ENCODE data around the gene USP11.

The USP11 gene

GRCh38 chrX:47224266-47224895, 8.4 kb upstream of the USP11 start:
- no peak for DNase-seq (ENCODE audit: low read depth in 2 of 2)

GRCh38 chrX:47224896-47225290, 7.9 kb upstream of the USP11 start:
- no peak for DNase-seq (ENCODE audit: low read depth in 2 of 2)

GRCh38 chrX:47226071-47226470, 6.7 kb upstream of the USP11 start:
- no peak for DNase-seq (ENCODE audit: low read depth in 2 of 2)

GRCh38 chrX:47226531-47227333, 6.1 kb upstream of the USP11 start:
- no peak for DNase-seq (ENCODE audit: low read depth in 2 of 2)

GRCh38 chrX:47227334-47227583, 5.5 kb upstream of the USP11 start:
- DNase-seq (ENCODE audit: low read depth in 2 of 2), result no peak

GRCh38 chrX:47228550-47229270, 4.1 kb upstream of the USP11 start:
- DNase-seq (ENCODE audit: low read depth in 2 of 2), result no peak

GRCh38 chrX:47229427-47229826, 3.4 kb upstream of the USP11 start:
- DNase-seq (ENCODE audit: low read depth in 2 of 2), result no peak

GRCh38 chrX:47230136-47230868, 2.5 kb upstream of the USP11 start:
- DNase-seq (ENCODE audit: low read depth in 2 of 2), result no peak

GRCh38 chrX:47231167-47231566, 1.6 kb upstream of the USP11 start:
- no peak for DNase-seq (ENCODE audit: low read depth in 2 of 2)

GRCh38 chrX:47232197-47232802, 509 bp upstream of the USP11 start:
- no peak for DNase-seq (ENCODE audit: low read depth in 2 of 2)

GRCh38 chrX:47233333-47234113, 714 bp downstream of the USP11 start:
- DNase-seq (ENCODE audit: low read depth in 2 of 2), result peak; percentile 83

- DNase-seq (ENCODE audit: low read depth in 2 of 2), result no peak
Measured at GRCh38 chrX:47234583-47234982, 1.8 kb downstream of the USP11 start.

GRCh38 chrX:47235691-47236103, 2.9 kb downstream of the USP11 start:
- DNase-seq (ENCODE audit: low read depth in 2 of 2), result no peak

GRCh38 chrX:47239199-47239598, 6.4 kb downstream of the USP11 start:
- no peak for DNase-seq (ENCODE audit: low read depth in 2 of 2)

- DNase-seq (ENCODE audit: low read depth in 2 of 2), result no peak
Measured at GRCh38 chrX:47239898-47240545, 7.2 kb downstream of the USP11 start.

- DNase-seq (ENCODE audit: low read depth in 2 of 2), result no peak
Measured at GRCh38 chrX:47240619-47241018, 7.8 kb downstream of the USP11 start.

- DNase-seq (ENCODE audit: low read depth in 2 of 2), result no peak
Measured at GRCh38 chrX:47241201-47242011, 8.6 kb downstream of the USP11 start.

GRCh38 chrX:47242321-47242720, 9.5 kb downstream of the USP11 start:
- DNase-seq (ENCODE audit: low read depth in 2 of 2), result no peak

- no peak for DNase-seq (ENCODE audit: low read depth in 2 of 2)
Measured at GRCh38 chrX:47243351-47243750, 10.5 kb downstream of the USP11 start.

- DNase-seq (ENCODE audit: low read depth in 2 of 2), result no peak
Measured at GRCh38 chrX:47244676-47245075, 11.9 kb downstream of the USP11 start.

Measured in stimulated activated CD8-positive, alpha-beta memory T cell treated with anti-CD3 and anti-CD28 coated beads, Interleukin-2, amount 100 ng/mL, for 48 hours (primary cell).